Activated CD8-positive, alpha-beta T cell treated with anti-CD3 and anti-CD28 coated beads, Interleukin-2, amount 10 ng/mL, durations not matched to agents 7 days and 5 days (primary cell): ENCODE measurements around the gene NPTX1. TPM values are rescaled to one million over a fixed set of nuclear protein-coding genes. Genes with fewer than 3 reads are reported as not detected.

Source experiments
- ATAC-seq: fragments of 150-1000 bp; cut with Tn5 transposase; one replicate; pipeline ENCODE4 v1.10.0; 2021; ENCODE audit warnings: moderate library complexity
- CTCF ChIA-PET: fragments of 350-600 bp; sonication (Branson Sonifier 250); formaldehyde crosslinking; loops from one replicate; lab custom pipeline; 2021; ENCODE audit warnings: antibody characterized with exemption; lab: Charles Lee
- POLR2A ChIA-PET: fragments of 350-600 bp; sonication (Branson Sonifier 250); formaldehyde crosslinking; loops from one replicate; lab custom pipeline; 2021; ENCODE audit warnings: antibody characterized with exemption; lab: Charles Lee
- DNase-seq: peaks from one replicate; pipeline ENCODE4 v3.0.0-alpha.2; 2020
- H3K27ac Mint-ChIP-seq: one replicate; pipeline ENCODE4 v1.8.0; 2021; ENCODE audit warnings: mild to moderate bottlenecking, mixed read lengths
- H3K27me3 Mint-ChIP-seq: one replicate; pipeline ENCODE4 v1.8.0; 2021; ENCODE audit warnings: low read depth, mixed read lengths
- H3K36me3 Mint-ChIP-seq: one replicate; pipeline ENCODE4 v1.8.0; 2021; ENCODE audit warnings: low read depth, mixed read lengths
- H3K4me1 Mint-ChIP-seq: one replicate; pipeline ENCODE4 v1.8.0; 2021; ENCODE audit warnings: low read depth, mixed read lengths
- H3K4me3 Mint-ChIP-seq: one replicate; pipeline ENCODE4 v1.8.0; 2021; ENCODE audit warnings: mild to moderate bottlenecking, mixed read lengths
- H3K9me3 Mint-ChIP-seq: one replicate; pipeline ENCODE4 v1.8.0; 2022; ENCODE audit warnings: mixed read lengths; ENCODE audit not compliant: insufficient read depth
- total RNA-seq, 2 experiments: library from RNA; stranded (reverse); gene quantifications; one replicate each; pipeline ENCODE4 v1.2.3, GENCODE V29; 2021

The NPTX1 gene
- total RNA-seq, 2 experiments from 2014 or later, result 16.7 to 18.9 TPM

DNA sequence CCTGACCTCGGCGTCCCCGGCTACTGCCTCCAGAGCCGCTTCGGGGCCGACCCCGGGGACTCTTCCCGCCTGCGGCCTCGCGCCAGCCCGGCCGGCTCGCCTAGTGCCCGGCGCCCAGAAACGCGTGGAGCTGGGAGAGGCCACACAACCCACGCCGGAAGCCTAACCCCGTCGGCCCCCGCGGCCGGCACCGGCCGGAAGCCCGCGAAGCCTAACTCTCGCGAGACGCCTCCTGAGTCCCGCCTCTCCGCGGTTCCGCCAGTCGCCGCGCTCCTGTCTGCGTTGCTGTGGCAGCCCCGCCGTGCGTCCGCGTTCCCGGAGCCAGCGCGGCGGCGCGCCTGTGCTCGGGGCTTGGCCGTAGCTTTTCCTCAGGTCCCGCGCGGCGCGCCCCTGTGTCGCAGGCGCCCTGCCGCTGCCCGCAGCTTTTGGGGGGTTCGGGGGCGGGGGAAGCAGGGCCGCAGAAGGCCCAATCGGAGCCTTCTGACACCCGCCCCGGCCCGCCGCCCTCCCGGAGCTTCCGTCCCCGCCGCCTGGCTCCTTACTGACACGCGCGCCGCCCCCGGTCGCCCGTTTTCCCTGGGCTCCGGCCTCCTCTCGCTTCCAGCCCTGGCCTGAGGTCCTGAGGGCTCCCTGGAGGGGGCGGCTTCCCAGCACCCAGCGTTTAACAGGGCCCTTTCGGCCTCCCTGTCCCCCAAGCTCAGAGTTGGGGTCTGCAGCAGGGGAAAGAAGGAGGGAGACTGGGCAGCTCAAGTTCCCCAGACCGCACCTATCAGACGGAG lies 21.7 kb downstream of the NPTX1 start:
- no peaks in the 10 kb centered on the region for H3K9me3 Mint-ChIP-seq
- no peaks in the 10 kb centered on the region for H3K36me3 Mint-ChIP-seq
- H3K27me3 Mint-ChIP-seq, result peaks cover 16% of the 10 kb centered on the region
- ChIA-PET CTCF (interaction anchor here (0.8 to 1.6 kb wide), 7 partner anchors 9 to 353 kb away, joined by 3 to 13 read pairs (median 4); partner anchors contain the start of gene GAA), POLR2A (interaction anchor here (0.6 to 2.3 kb wide), 34 partner anchors 9 to 641 kb away, joined by 3 to 22 read pairs (median 4); partner anchors contain the start of genes ENDOV, NPTX1 and RPTOR)
- ATAC-seq (peak; percentile 95), DNase-seq (peak; percentile 97)
- H3K4me3 Mint-ChIP-seq, result peak overlapping the region; percentile 94
- H3K4me1 Mint-ChIP-seq, result peaks cover 50% of the 10 kb centered on the region
- peak overlapping the region; percentile 95 for H3K27ac Mint-ChIP-seq

DNA sequence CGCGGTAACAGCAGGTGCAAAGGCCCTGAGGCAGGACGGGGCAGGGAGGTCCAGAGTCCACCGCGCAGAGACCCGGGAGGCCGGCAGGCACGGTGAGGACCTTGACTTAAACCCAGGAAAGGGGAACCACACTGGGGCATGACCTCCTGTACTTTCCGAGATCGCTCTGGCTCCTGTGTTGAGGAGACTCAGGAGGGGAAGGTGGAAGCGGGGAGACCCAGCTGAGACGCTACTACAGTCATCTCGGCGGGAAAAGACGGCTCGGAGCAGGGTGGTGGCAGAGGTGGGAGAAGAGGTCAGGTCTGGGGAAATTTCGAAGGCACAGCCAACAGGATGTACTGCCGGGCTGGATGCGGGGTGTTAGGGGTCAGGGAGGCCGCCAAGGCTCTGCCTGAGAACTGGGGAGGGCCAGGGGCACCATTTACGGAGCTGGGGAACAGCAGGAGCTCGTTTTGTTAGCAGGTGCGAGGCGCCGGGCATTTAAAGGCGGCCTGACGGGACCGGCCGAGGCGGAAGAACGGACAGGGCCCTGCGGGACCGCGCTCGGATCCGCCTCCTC lies 22.3 kb downstream of the NPTX1 start:
- ChIA-PET CTCF (interaction anchor here (0.8 to 1.6 kb wide), 6 partner anchors 10 to 196 kb away, joined by 3 to 13 read pairs (median 4); no protein-coding TSS in a partner anchor), POLR2A (interaction anchor here (0.6 to 2.3 kb wide), 25 partner anchors 10 to 641 kb away, joined by 3 to 22 read pairs (median 4); partner anchors contain the start of genes ENDOV, NPTX1 and RPTOR)
- Mint-ChIP-seq H3K4me1 (peaks cover 50% of the 10 kb centered on the region), H3K9me3 (no peaks in the 10 kb centered on the region), H3K36me3 (no peaks in the 10 kb centered on the region), H3K27ac (peak overlapping the region; percentile 98), H3K27me3 (peaks cover 9% of the 10 kb centered on the region), H3K4me3 (peak overlapping the region; percentile 94)
- DNase-seq (peak; percentile 33), ATAC-seq (no peak)

DNA sequence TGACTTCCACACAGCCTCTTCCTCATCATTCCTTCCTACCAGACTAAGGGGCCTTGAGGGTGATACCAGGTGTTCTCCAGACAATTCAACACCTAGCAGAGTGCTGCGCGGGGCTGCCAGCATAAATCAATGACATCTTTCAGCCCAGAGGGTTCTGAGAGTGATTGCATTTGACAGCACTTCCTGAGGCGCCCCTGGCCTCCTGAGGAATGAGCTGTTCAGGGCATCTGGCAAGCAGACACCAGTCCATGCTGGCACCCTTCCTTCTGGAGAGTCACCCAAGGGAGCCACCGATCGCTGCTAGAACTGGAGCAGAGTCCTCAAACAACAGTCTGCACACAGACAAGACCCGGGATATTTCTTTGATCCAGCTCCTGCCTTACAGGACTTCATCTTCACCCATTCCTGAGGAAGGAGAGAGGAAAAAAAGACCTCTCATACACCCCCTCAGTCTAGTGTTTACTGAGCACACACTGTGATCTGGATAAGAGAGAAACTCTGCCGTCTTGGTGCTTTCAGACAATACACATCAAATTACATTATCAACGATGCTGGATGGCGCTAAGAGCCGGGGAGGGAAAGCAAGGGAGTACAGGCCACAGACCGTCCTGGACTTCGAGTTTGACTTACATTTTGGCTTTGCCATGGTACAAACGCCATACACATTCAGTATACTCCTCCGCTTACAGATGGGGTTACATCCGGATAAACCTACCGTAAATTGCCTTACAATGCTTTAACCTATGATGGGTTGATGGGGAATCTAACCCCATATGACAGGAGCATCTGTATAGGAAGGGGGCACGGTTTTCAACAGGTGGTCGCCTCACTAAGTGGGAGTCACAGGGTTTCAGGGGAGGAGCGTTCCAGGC lies 23.0 kb downstream of the NPTX1 start:
- peak overlapping the region; percentile 98 for H3K27ac Mint-ChIP-seq
- no peaks in the 10 kb centered on the region for H3K36me3 Mint-ChIP-seq
- POLR2A ChIA-PET, result interaction anchor here (0.8 to 2.0 kb wide), 10 partner anchors 11 to 564 kb away, joined by 3 to 22 read pairs (median 4); partner anchors contain the start of gene NPTX1
- no peaks in the 10 kb centered on the region for H3K9me3 Mint-ChIP-seq
- ATAC-seq, result no peak
- H3K4me3 Mint-ChIP-seq, result peak overlapping the region; percentile 94
- H3K4me1 Mint-ChIP-seq, result peaks cover 48% of the 10 kb centered on the region
- H3K27me3 Mint-ChIP-seq, result peaks cover 3% of the 10 kb centered on the region
- DNase-seq, result no peak
- CTCF ChIA-PET, result interaction anchor here (1.0 kb wide), 1 partner anchor 19 kb away, joined by 3 read pairs; no protein-coding TSS in a partner anchor

DNA sequence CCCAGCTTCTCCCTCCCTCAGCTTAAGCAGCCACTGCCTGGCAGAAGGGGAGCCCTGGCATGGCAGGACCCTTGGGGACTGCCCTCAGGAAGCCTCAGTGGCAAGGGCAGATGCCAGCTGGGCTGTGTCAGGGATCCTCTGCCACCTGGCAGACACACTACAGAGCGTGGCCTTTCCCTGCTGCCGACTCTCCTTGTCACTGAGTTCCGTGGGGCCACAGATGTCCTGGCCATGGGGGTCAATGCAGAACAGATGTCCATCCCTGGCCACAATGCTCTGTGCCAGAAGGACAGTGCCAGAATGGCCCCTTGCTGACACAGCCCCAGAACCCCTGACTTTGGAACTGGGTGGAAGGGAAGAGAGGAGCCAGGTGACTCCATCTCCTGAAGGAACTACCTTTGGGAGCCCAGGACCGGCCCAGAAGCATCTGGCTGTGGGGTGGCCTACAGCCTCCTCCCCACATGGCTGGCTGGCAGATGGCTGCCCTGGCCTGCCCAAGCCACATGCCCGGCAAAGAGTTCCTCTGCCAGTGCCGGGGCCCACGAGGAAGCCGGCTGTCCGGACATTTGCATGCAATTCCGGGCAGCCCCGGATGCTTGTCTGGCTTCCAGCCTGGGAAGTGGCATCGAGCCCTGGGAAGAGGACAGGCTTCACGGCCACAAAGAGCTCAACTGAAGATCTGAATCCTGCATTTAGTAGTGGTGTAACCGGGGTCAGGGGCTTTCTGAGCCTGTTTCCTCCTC lies 24.1 kb downstream of the NPTX1 start:
- ATAC-seq, result no peak
- DNase-seq, result no peak
- H3K36me3 Mint-ChIP-seq, result no peaks in the 10 kb centered on the region
- ChIA-PET POLR2A (no interaction called here), CTCF (no interaction called here)
- H3K4me1 Mint-ChIP-seq, result peaks cover 38% of the 10 kb centered on the region
- H3K4me3 Mint-ChIP-seq, result peak overlapping the region; percentile 94
- H3K27me3 Mint-ChIP-seq, result no peaks in the 10 kb centered on the region
- H3K27ac Mint-ChIP-seq, result no peak overlapping the region
- H3K9me3 Mint-ChIP-seq, result no peaks in the 10 kb centered on the region

DNA sequence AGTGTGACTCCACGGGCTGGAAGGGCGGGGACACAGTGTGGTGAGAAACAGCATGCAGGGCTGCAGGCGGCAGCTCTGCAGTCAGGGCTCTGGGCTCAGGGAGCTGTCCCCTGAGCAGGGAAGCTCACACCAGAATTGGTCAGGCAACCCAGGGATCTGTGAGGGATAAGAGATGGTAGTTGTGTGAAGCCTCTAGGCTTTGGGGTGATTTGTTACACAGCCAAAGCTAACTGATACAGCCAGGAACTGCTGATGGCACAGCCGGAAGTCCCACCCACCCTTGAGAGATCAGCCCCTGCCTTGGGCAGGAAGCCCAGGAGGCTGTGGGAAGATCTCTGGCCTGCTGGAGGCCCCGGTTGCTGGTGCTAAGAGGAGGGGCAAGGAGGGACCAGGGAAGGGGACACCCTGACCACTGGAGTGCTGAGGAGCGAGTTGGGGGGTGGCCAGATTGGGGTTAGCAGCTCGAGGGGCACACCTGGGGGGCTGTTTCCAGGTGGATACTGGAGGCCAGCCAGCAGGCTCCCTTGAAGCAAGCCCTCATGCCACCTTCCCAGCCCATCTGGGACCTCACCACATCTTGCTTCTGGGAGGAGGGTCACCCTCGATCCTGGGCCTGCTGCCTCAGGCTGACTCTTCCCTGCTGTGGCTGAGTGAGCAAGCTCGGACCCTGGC lies 25.2 kb downstream of the NPTX1 start:
- Mint-ChIP-seq H3K36me3 (no peaks in the 10 kb centered on the region), H3K27ac (no peak overlapping the region), H3K4me3 (no peak overlapping the region), H3K27me3 (no peaks in the 10 kb centered on the region), H3K9me3 (no peaks in the 10 kb centered on the region), H3K4me1 (peaks cover 27% of the 10 kb centered on the region)
- ChIA-PET POLR2A (interaction anchor here (0.7 to 0.9 kb wide), 2 partner anchors 78 to 213 kb away, joined by 3 read pairs; no protein-coding TSS in a partner anchor), CTCF (no interaction called here)
- no peak for DNase-seq
- no peak for ATAC-seq

DNA sequence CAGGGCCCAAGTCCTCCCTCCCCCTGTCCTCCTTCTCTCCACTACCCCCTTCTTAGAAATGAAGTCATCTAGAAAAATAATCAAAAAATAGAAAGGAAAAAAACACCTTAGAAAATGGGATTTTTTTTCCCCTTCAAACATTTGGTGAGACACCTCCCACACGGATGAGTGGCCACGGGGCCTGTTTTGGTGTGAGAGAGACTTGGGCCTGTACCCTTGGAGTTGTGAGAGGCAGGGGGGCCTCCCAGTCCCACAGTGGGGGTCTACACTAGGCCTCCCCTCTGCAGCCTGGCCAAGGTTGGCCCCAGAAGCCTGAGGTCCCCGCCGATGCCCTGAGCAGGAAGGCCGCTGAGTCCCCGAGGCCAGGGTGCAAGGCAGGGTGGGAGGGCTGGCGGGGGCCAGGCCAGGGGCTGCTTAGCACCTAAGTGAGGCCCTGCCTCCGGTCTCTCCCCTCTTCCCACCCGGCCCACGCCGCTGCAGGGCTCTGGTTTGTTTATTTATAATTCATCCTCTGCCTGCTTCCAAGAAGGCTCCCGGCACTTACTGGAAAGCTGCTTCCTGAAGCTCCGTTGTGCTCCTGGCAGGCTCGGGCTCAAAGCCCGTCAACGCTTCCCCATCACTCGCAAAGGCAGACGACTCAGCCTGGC lies 26.4 kb downstream of the NPTX1 start:
- no peak overlapping the region for H3K4me3 Mint-ChIP-seq
- CTCF ChIA-PET, result no interaction called here

DNA sequence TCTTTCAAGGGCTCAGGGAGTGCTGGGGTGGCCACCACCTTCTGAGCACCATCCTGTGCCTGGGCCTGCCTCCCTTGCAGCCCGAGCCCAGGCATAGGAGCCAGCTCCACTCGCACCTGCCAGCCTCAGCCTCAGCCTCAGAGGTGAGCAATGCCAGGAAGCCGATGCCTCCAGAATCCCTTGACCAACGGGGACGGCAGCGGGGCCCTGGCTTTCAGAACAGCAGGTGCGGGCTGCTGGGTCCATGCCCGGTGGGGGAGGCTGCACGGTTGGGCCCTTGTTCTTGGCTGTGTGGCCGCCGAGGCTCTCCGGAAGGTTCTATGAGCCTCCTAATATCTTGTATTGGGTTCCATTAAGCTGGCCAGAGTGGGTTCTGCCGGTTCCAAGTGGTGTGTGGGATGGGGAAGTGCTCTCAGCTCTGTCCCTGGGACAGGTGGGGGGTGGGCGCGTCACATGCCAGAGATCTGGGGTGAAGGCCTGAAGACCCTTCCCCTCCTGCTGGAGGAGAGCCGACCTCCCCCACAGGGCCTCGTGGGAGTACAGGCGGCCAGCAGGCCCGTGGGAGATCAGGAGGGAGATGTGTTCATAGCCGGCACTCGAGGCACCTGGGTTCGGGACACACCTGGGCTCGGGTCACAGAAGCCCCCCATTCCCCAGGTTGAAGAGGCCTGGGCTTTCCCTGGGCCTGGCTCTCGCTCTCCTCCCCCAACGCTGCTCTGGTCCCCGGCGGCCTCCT lies 27.0 kb downstream of the NPTX1 start:
- POLR2A ChIA-PET, result no interaction called here
- ATAC-seq (no peak), DNase-seq (no peak)
- no peak overlapping the region for H3K4me3 Mint-ChIP-seq
- peaks cover 15% of the 10 kb centered on the region for H3K4me1 Mint-ChIP-seq
- H3K36me3 Mint-ChIP-seq, result no peaks in the 10 kb centered on the region
- H3K27ac Mint-ChIP-seq, result no peak overlapping the region
- CTCF ChIA-PET, result no interaction called here
- H3K9me3 Mint-ChIP-seq, result no peaks in the 10 kb centered on the region
- no peaks in the 10 kb centered on the region for H3K27me3 Mint-ChIP-seq

More for the DNA sequence above, 26.4 kb downstream of the NPTX1 start:
- H3K27me3 Mint-ChIP-seq, result no peaks in the 10 kb centered on the region
- no peak for DNase-seq
- ATAC-seq, result no peak
- peaks cover 16% of the 10 kb centered on the region for H3K4me1 Mint-ChIP-seq
- POLR2A ChIA-PET, result no interaction called here
- H3K36me3 Mint-ChIP-seq, result no peaks in the 10 kb centered on the region
- no peak overlapping the region for H3K27ac Mint-ChIP-seq
- no peaks in the 10 kb centered on the region for H3K9me3 Mint-ChIP-seq

DNA sequence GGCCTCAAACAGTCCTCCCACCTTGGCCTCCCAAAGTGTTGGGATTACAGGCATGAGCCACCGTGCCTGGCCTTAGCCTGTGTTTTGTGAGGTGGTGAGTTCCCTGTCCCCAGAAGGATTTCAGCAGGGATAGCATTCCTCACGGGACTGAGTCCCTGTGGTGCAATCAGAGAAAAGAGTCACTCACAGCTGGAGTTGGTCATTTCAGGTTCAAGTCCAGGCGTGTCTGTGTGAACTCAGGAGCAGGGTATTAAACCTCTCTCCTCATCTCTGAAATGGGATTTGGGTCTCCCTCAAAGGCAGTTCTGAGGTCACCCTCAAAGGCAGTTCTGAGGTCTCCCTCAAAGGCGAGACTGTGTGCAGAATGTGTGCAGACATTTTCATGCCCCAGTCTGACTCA lies 28.6 kb downstream of the NPTX1 start:
- Mint-ChIP-seq H3K36me3 (no peaks in the 10 kb centered on the region), H3K4me1 (peaks cover 2% of the 10 kb centered on the region), H3K27me3 (peaks cover 2% of the 10 kb centered on the region), H3K4me3 (no peak overlapping the region), H3K9me3 (no peaks in the 10 kb centered on the region), H3K27ac (no peak overlapping the region)
- DNase-seq (no peak), ATAC-seq (no peak)
- CTCF ChIA-PET, result no interaction called here
- POLR2A ChIA-PET, result no interaction called here

DNA sequence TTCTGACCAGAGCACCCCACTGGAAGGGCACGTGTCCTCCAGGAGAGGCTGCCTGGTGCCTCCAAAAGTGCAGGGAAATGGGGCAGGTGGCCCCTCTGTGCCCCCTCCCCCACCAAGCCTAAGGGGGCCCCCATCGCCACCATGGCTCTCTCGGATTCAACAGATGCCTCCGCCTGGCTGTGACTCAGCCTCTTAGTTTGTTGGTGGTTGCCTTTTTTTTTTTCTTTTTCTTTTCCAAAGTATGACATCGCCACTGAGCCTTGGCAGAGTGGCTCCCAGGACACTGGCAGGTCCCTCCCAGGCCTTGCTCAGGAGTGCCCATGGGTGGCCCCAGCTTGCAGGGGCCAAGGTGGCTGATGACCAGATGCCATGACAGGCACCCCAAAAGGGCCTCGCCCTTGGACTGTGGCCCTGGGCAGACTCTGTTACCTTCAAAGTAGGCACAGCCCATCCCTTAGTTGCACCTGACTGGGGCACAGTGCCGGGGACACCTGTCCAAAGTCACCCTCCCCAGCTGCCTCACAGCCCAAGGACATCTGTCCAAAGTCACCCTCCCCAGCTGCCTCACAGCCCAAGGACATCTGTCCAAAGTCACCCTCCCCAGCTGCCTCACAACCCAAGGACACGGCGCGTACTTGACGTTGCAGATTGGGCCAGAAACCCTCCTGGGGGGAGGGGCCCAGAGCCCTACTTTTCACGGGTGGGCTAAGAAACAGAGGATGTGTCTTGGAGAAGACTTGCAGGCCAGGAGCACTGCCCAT lies 29.6 kb downstream of the NPTX1 start:
- ChIA-PET POLR2A (no interaction called here), CTCF (no interaction called here)
- DNase-seq (no peak), ATAC-seq (no peak)
- no peak overlapping the region for H3K4me3 Mint-ChIP-seq
- H3K9me3 Mint-ChIP-seq, result no peaks in the 10 kb centered on the region
- H3K4me1 Mint-ChIP-seq, result peaks cover 2% of the 10 kb centered on the region
- peaks cover 3% of the 10 kb centered on the region for H3K27me3 Mint-ChIP-seq
- H3K36me3 Mint-ChIP-seq, result no peaks in the 10 kb centered on the region
- H3K27ac Mint-ChIP-seq, result no peak overlapping the region
